GM13976 (cell line): ENCODE data around the gene ERGIC1.
"Not testable (repeated sequence)": the region's sequence is repeated elsewhere in the genome, so short reads cannot be mapped to it uniquely, and the experiment has no call there.

Experiments used
- DNase-seq: peaks from one replicate; pipeline ENCODE4 v3.0.0; 2012; ENCODE audit warnings: low spot score
- in situ Hi-C: fragments of 300-500 bp; cut with MboI; formaldehyde crosslinking; loops from one replicate; pipeline ENCODE4 v1.12.0; 2022; ENCODE audit warnings: low sequenced_read_pairs, mixed read lengths, inconsistent platforms; ENCODE audit not compliant: unreplicated experiment
- TF ChIP-seq, protein P1 (sequence below): IDR thresholded peaks from 2 replicates; pipeline ENCODE4 v1.5.1; 2012; ENCODE audit warnings: borderline replicate concordance, mild to moderate bottlenecking; ENCODE audit not compliant: insufficient read depth; ENCODE audit errors: extremely low read depth, missing control alignments, control extremely low read depth

Gene ERGIC1

DNA sequence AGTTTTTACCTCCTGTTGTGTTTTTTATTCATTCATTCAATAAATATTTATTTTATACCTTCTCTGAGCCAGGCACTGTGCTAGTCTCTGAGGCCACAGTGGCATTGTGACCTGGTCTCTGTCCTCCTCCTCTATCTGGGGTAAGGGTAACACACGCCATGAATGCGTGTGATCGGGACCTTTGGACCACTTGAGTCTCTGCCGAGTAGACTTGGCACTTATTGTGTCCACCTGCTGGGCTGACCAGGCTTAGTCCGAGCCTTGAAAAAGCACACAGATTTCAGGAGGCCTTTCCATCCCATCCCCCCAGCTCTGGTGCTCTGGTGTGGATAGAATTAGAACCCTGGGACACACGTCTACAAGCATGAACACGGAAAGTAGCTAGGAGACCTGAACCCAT is 58.7 kb downstream of the ERGIC1 start:
- TF ChIP-seq, protein P1, sequence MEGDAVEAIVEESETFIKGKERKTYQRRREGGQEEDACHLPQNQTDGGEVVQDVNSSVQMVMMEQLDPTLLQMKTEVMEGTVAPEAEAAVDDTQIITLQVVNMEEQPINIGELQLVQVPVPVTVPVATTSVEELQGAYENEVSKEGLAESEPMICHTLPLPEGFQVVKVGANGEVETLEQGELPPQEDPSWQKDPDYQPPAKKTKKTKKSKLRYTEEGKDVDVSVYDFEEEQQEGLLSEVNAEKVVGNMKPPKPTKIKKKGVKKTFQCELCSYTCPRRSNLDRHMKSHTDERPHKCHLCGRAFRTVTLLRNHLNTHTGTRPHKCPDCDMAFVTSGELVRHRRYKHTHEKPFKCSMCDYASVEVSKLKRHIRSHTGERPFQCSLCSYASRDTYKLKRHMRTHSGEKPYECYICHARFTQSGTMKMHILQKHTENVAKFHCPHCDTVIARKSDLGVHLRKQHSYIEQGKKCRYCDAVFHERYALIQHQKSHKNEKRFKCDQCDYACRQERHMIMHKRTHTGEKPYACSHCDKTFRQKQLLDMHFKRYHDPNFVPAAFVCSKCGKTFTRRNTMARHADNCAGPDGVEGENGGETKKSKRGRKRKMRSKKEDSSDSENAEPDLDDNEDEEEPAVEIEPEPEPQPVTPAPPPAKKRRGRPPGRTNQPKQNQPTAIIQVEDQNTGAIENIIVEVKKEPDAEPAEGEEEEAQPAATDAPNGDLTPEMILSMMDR: no peak
- DNase-seq: no peak
- in situ Hi-C loops: no loop called here

DNA sequence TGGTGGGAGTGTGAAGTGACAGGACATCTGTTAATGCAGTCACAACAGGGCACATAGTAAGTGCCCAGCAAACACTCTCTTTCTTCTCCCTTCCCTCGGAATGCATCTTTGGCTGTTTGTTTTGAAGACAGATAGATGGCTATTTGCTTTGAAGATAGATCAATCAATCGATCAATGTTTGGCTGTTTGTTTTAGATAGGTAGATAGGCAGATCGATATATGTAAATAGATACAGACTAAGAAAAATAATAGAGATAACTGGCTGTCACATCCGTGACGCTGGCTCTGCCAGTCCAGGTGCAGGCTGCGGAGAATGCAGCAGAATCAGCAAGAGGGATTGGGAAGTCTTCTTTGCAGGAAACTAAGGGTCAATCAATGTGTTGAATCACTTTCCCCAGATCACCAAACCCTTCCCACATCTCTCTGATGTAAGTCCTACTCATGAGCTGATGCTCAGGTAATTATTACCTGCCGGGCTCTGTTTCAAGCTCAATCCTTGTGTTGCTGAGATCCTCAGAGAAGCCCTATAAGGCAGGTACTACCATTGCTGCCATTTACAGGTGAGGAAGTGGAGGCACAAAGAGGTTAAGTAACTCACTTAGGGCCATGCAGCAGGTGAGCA is 60.8 kb downstream of the ERGIC1 start:
- no peak for DNase-seq
- in situ Hi-C loops: no loop called here
- TF ChIP-seq, protein P1: no peak

DNA sequence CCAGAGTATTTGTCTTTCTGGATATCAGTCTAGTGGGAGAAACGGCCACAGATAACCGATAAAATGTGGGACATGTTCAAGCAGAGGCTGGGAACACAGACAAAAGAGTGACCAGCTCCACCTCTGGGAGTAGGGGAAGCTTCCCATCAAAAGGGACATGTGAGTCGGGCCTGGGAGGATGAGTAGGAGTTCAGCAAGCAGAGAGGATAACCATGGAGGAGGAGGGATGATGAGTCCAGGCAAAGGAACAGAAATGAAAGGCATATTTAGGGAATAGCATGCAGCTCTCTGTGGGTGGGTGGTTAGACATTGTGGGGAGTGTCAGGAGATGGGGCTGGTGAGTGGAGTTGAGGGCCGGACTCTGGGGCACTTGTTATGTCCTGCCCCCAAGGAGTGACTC is 61.5 kb downstream of the ERGIC1 start:
- in situ Hi-C loops: no loop called here
- DNase-seq: no peak
- TF ChIP-seq, protein P1: no peak

- no peak for DNase-seq
- in situ Hi-C loops: no loop called here
- TF ChIP-seq, protein P1: no peak
Measured at GRCh38 chr5:172896465-172896864, 62.4 kb downstream of the ERGIC1 start.

GRCh38 chr5:172897067-172897466 is 63.0 kb downstream of the ERGIC1 start:
- DNase-seq, in situ Hi-C loops: not testable (repeated sequence)

DNA sequence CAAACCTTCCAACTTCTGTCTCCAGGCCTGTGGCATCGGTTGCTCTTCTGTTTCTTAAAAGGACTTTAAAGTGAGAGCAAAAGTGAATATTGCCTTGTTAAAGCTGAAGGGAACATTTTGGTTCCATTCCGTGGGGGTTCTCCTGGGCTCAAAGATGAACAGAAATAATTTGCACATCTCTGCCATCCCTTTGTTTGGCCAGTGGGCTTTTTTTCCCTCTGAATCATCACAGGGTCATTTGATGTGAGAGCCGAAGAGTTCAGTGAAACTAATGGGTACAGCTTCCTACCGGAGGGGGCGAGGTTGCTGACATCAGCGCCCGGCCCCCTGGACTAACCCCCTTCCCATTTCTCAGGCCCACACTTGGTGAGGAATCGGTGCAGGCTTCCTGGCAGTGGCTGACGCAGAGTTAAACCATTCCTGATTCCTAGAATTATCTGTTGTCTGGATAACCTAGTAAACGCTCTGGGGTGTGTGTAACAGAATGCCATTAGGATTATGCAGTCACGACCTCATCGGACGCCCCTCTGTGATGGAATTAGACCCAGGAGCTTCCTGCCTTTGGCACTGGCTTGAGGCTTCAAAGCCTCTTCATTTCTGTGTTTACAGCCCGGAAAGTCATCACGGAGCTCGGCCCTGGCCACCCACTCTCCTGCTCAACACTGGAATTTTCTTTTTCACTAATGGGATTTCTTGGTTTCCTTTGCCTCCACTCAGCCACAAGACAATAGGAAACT is 63.6 kb downstream of the ERGIC1 start:
- no peak for DNase-seq
- in situ Hi-C loops: no loop called here
- TF ChIP-seq, protein P1: no peak

GRCh38 chr5:172898218-172898842 is 64.3 kb downstream of the ERGIC1 start:
- no peak for DNase-seq
- TF ChIP-seq, protein P1: no peak
- in situ Hi-C loops: no loop called here
